B cell (primary cell): ENCODE data around the gene NR2E1. TPM values are rescaled to one million over a fixed set of nuclear protein-coding genes. Genes with fewer than 3 reads are reported as not detected.
A peak's percentile ranks its signal among the peaks of the same experiment; 100 is the strongest.

ENCODE experiments used
- ATAC-seq: fragments of 200-7000 bp; cut with Tn5 transposase; one replicate; pipeline ENCODE4 v1.10.0; 2021; ENCODE audit warnings: low read depth, mild to moderate bottlenecking, moderate number of reproducible peaks, moderate library complexity
- CTCF ChIA-PET: fragments of 350-600 bp; sonication (Branson Sonifier 250); formaldehyde crosslinking; loops from one replicate; lab custom pipeline; 2021; ENCODE audit warnings: antibody characterized with exemption, inconsistent platforms; lab: Charles Lee
- POLR2A ChIA-PET: fragments of 350-600 bp; sonication (Branson Sonifier 250); formaldehyde crosslinking; loops from one replicate; lab custom pipeline; 2021; ENCODE audit warnings: antibody characterized with exemption; lab: Charles Lee
- DNase-seq: peaks from one replicate; pipeline ENCODE4 v3.0.0; 2013
- H2AFZ ChIP-seq: 2 replicates; pipeline ENCODE4 v1.6.1; 2012; ENCODE audit warnings: mild to moderate bottlenecking, low read depth, low read length; ENCODE audit not compliant: insufficient read depth, poor library complexity, severe bottlenecking
- H3K27ac ChIP-seq, 2 donors: 1 replicate in 1 of 2; 2 replicates in 1 of 2; pipeline ENCODE4 v1.5.1; 2012 to 2013; ENCODE audit warnings: low read length in 2 of 2, mild to moderate bottlenecking in 2 of 2, moderate library complexity in 1 of 2
- H3K27me3 ChIP-seq, 4 experiments: fragments of 200-600 bp in 1 of 4; sonication (generic) in 1 of 4; replicated peaks in 1 of 4; 1 replicate in 2 of 4; 2 replicates in 2 of 4; pipeline versions ENCODE4 v1.6.1 to v1.7.0; 2013 to 2016; ENCODE audit warnings: low read length in 3 of 4, mild to moderate bottlenecking in 2 of 4, mixed read lengths in 1 of 4, moderate library complexity in 1 of 4; ENCODE audit not compliant: insufficient read depth in 4 of 4, control insufficient read depth in 3 of 4; ENCODE audit errors: control extremely low read depth in 1 of 4
- H3K36me3 ChIP-seq, 2 experiments: replicated peaks in 1 of 2; 1 replicate in 1 of 2; 2 replicates in 1 of 2; pipeline versions ENCODE4 v1.6.1 to v1.7.1; 2013; ENCODE audit warnings: low read length in 1 of 2; ENCODE audit not compliant: insufficient read depth in 2 of 2, control insufficient read depth in 1 of 2; ENCODE audit errors: control extremely low read depth in 1 of 2, extremely low read depth in 1 of 2
- H3K4me1 ChIP-seq, 2 donors: fragments of 200-600 bp in 1 of 2; sonication (generic) in 1 of 2; 1 replicate in 1 of 2; 2 replicates in 1 of 2; pipeline versions ENCODE4 v1.5.1 to v1.6.1; 2013 to 2017; ENCODE audit warnings: low read length in 2 of 2; ENCODE audit not compliant: control insufficient read depth in 2 of 2, insufficient read depth in 2 of 2
- H3K4me2 ChIP-seq: replicated peaks from 2 replicates; pipeline ENCODE3; 2012; ENCODE audit warnings: mild to moderate bottlenecking, low read depth, low read length; ENCODE audit not compliant: poor library complexity, severe bottlenecking
- H3K4me3 ChIP-seq, 5 experiments: fragments of 200-600 bp in 1 of 5; sonication (generic) in 1 of 5; 1 replicate in 3 of 5; 2 replicates in 2 of 5; pipeline versions ENCODE4 v1.5.1 to v1.7.0; 2011 to 2016; ENCODE audit warnings: low read length in 4 of 5, mild to moderate bottlenecking in 4 of 5, low read depth in 2 of 5, control low read depth in 1 of 5, moderate library complexity in 1 of 5; ENCODE audit not compliant: insufficient read depth in 1 of 5; ENCODE audit errors: control extremely low read depth in 1 of 5, extremely low read depth in 1 of 5
- H3K79me2 ChIP-seq: fragments of 200-600 bp; sonication (generic); one replicate; pipeline ENCODE4 v1.6.0; 2016; ENCODE audit warnings: low read length; ENCODE audit not compliant: control insufficient read depth, insufficient read depth
- H3K9ac ChIP-seq: fragments of 200-600 bp; sonication (generic); 2 replicates; pipeline ENCODE4 v1.6.1; 2017; ENCODE audit warnings: mild to moderate bottlenecking, low read length, moderate library complexity
- H3K9me3 ChIP-seq, 3 donors: one replicate each; pipeline versions ENCODE4 v1.6.1 to v1.7.1; 2013; ENCODE audit warnings: low read length in 2 of 3; ENCODE audit not compliant: control insufficient read depth in 2 of 3, insufficient read depth in 1 of 3; ENCODE audit errors: control extremely low read depth in 1 of 3
- H4K20me1 ChIP-seq: 2 replicates; pipeline ENCODE4 v1.6.0; 2012; ENCODE audit warnings: mild to moderate bottlenecking, low read length; ENCODE audit not compliant: insufficient read depth, control insufficient read depth, poor library complexity, severe bottlenecking
- H3K27ac Mint-ChIP-seq: one replicate; pipeline ENCODE4 v1.8.0; 2021; ENCODE audit warnings: mixed read lengths
- H3K27me3 Mint-ChIP-seq: one replicate; pipeline ENCODE4 v1.8.0; 2021; ENCODE audit warnings: mixed read lengths
- H3K4me1 Mint-ChIP-seq: one replicate; pipeline ENCODE4 v1.8.0; 2021; ENCODE audit warnings: mixed read lengths
- H3K4me3 Mint-ChIP-seq: one replicate; pipeline ENCODE4 v1.8.0; 2021; ENCODE audit warnings: mixed read lengths
- H3K9me3 Mint-ChIP-seq: one replicate; pipeline ENCODE4 v1.8.0; 2022; ENCODE audit warnings: mixed read lengths; ENCODE audit not compliant: insufficient read depth
- CTCF ChIP-seq: fragments of 200-600 bp; IDR thresholded peaks from one replicate; pipeline ENCODE4 v1.8.0; 2022; ENCODE audit warnings: antibody characterized with exemption, mild to moderate bottlenecking
- EZH2 ChIP-seq: IDR thresholded peaks from 2 replicates; pipeline ENCODE4 v1.6.1; 2012; ENCODE audit warnings: borderline replicate concordance, low read depth, mild to moderate bottlenecking, moderate library complexity, low read length; ENCODE audit not compliant: insufficient read depth, poor library complexity, severe bottlenecking
- WGBS: methylation state at CpG from one replicate; pipeline ENCODE4 v1.1.5; 2013; ENCODE audit warnings: missing lambda C conversion rate; ENCODE audit not compliant: insufficient coverage; 5-methylcytosine and 5-hydroxymethylcytosine counted together
- intact Hi-C: fragments of 100-400 bp; cut with micrococcal nuclease; formaldehyde crosslinking; loops from one replicate; pipeline ENCODE4 v1.10.0; 2022
- polyA plus RNA-seq: library from polyadenylated mRNA; depleted of rRNA; stranded (reverse); fragments of >200 nt; gene quantifications from 2 replicates; pipeline ENCODE4 v1.2.3, GENCODE V29; 2012
- total RNA-seq, 2 donors: library from RNA; stranded (reverse); fragments of 120-200 nt in 1 of 2; gene quantifications; 1 replicate in 1 of 2; 2 replicates in 1 of 2; pipeline versions ENCODE4 v1.2.3 to v1.2.4, GENCODE V29; 2013 to 2022

NR2E1 gene
- total and polyA plus RNA-seq, 2 donors (not counting 1 experiment from before 2014, with no cell fraction given), result not detected

- H3K79me2 ChIP-seq, result no peaks in the 10 kb centered on the region
- H3K9ac ChIP-seq, result peak overlapping the region; percentile 80
- no peaks in the 10 kb centered on the region for H3K36me3 ChIP-seq
- peak overlapping the region; percentile 97 for H3K4me2 ChIP-seq
- intact Hi-C loops, result loop anchor here (2.0 to 10.0 kb wide), 4 partner anchors 38 to 974 kb away; partner anchors contain the start of genes SESN1 and SNX3
- 2% methylated on average over 39 of the region's 45 CpGs for whole genome bisulfite sequencing
- no peak overlapping the region for H3K27ac ChIP-seq
- DNase-seq (no peak), ATAC-seq (no peak)
- POLR2A ChIA-PET, result no interaction called here
- CTCF ChIA-PET, result interaction anchor here (1.1 to 1.2 kb wide), 3 partner anchors 8 to 375 kb away, joined by 3 to 5 read pairs (median 4); no protein-coding TSS in a partner anchor
- H3K27me3 ChIP-seq, result peaks cover 0 to 90% (median 70%) of the 10 kb centered on the region in 4 experiments
- H3K4me1 ChIP-seq, result peaks cover 63 to 65% of the 10 kb centered on the region in 2 donors
- Mint-ChIP-seq H3K4me1 (peaks cover 62% of the 10 kb centered on the region), H3K4me3 (peak overlapping the region; percentile 98), H3K9me3 (no peaks in the 10 kb centered on the region), H3K27me3 (peaks cover 82% of the 10 kb centered on the region), H3K27ac (peak overlapping the region; percentile 23)
- peak overlapping the region; percentile 60 to 75 (median 70) for H3K4me3 ChIP-seq
- H4K20me1 ChIP-seq, result peaks cover 15% of the 10 kb centered on the region
- TF ChIP-seq CTCF, result no peak
- TF ChIP-seq EZH2, result no peak
- H3K9me3 ChIP-seq, result peaks cover 0 to 42% (median 0%) of the 10 kb centered on the region in 3 donors
- peak overlapping the region; percentile 67 for H2AFZ ChIP-seq
Measured at GRCh38 chr6:108118359-108118724, 47.5 kb upstream of the NR2E1 start.
